NK-92 (cell line): ENCODE results near the gene NCF4.

Experiments
- DNase-seq: peaks from one replicate; lab custom pipeline; 2025; ENCODE audit not compliant: unreplicated experiment; lab: John Stamatoyannopoulos, UW

NCF4 gene

DNA sequence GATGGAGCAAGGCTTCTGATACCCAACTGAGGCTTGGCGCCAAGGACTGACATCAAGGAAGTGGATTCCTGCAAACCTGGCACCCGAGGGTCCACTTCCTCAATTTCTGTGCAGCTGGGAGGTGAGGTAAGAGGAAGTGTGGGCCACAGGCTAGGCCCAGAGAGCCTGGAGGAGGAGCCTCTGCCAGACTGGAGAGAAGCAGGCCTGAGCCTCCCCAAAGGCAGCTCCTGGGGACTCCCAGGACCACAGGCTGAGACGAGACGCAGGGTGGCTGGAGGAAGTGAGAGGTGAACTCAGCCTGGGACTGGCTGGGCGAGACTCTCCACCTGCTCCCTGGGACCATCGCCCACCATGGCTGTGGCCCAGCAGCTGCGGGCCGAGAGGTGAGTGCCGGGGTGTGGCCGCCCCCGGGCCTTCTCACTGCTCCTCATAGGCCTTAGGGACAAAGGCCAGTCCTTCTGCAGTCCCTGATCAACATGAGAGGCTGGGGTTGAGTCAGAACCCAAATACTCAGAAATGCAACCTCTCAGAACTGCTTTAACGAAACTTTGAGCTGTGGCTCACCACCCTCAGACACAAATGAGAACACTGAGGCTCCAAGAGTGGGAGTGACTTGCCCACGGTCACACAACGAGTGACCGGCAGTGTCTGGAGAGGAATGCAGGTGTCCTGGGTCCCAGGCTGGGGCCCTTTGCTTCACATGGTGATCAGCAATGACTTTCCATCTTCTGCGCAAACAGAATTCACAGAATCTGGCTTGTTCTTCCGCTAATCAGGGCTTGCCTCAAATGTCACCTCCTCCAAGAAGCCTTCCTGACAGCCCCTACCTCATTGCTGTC is at the start of gene NCF4:
TSS of gene NCF4 (plus strand) at position 186 of the 839 bp plus-strand sequence. CDS start at position 352, 166 bp downstream.
- no peak for DNase-seq

DNA sequence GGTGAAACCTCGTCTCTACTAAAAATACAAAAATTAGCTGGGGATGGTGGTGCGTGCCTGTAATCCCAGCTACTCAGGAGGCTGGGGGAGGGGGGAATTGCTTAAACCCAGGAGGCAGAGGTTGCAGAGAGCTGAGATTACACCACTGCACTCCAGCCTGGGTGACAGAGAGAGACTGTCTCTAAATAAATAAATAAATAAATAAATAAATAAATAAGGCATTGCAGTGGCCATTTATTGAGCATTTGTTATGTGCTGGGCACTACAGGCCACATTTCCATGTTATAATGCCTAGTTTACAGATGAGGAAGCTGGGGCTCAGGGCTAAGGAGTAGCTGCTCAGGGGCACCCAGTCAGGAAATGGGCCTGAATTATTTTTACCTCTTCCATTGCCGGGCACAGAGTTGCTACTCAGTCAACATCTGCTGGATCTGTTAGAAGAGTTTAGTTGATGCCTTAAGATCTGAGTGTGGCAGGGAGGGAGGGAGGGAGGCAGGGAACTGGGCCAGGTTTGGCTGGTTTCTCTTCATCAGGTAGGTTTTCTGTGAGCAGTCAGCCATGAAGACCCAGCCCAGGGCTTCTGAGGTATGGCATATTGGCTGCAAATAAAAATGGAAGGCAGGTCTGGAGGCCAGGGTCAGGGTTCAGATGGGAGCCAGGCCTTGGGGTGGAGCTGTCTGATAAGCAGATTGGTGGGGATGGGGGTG is 49.6 kb upstream of the NCF4 start:
- DNase-seq = no peak

DNA sequence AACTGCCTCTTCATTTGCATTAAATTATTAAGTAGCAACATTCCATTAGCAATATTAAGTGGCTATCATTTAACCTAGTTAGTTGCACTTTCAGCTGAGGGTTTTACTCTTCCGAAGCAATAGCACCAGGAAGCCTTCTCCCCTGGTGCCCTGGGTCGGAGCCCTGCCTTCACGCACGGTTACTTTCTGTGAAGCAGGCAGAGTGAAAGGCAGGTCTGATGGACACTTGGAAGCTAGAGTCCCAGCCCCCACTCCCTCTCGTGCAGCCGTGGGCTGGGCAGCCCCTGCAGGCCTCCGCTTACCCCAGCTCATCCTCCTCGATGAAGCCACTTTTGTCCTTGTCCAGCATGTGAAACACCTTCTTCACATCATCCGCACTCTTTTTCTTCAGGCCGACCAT is 46.0 kb upstream of the NCF4 start:
- DNase-seq = no peak

DNA sequence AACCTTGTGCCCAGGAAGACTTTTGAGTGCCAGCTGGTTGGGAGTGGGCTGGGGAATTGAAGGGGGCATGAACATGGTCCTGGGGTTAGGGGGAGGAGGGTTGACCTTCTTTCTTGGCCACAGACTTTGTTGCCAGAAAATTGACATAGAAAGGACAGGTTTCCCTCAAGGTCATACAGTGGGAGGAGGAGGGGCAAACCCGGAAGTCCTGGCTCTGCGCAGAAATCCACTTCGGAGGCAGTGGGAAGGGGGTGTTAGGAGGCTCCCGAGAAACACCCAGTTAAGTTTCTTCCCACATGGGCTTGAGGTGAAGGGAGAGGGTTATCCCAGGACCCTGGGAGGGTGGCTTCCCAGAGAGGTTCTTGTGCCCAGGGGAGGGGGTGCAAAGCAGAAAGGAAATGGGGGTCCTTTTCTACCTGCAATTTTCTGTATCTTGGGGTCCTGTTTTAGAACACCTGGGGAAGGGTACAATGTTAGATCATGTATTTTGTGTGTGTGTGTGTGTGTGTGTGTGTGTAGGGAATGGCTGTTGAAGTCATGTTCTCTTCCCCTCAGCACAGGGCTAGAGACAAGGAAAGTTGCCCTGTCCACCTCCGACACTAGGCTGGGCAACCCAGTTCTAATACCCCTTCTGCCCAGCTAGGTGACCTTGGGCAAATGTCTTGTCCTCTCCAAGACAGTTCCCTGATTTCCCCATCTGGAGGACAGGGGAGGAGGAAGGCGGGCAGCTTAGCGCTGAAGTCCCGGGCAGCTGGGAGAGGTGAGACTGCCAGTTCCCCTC is 45.1 kb upstream of the NCF4 start:
- DNase-seq = no peak

DNA sequence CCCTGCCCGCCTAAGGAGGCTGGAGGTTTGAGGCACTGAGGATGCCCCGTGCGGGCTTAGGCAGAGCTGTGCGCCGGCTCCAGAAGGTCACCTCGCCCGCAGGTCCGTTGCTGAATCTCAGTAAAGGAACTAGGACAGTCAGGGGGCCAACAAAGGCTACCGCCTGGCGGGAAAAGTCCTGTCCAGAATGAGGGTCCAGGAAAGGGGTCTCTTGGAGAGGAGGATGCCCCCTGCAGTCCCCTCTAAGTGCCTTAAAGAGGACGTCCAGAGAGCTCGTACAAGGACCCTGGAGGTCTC is 44.5 kb upstream of the NCF4 start:
- no peak for DNase-seq

DNA sequence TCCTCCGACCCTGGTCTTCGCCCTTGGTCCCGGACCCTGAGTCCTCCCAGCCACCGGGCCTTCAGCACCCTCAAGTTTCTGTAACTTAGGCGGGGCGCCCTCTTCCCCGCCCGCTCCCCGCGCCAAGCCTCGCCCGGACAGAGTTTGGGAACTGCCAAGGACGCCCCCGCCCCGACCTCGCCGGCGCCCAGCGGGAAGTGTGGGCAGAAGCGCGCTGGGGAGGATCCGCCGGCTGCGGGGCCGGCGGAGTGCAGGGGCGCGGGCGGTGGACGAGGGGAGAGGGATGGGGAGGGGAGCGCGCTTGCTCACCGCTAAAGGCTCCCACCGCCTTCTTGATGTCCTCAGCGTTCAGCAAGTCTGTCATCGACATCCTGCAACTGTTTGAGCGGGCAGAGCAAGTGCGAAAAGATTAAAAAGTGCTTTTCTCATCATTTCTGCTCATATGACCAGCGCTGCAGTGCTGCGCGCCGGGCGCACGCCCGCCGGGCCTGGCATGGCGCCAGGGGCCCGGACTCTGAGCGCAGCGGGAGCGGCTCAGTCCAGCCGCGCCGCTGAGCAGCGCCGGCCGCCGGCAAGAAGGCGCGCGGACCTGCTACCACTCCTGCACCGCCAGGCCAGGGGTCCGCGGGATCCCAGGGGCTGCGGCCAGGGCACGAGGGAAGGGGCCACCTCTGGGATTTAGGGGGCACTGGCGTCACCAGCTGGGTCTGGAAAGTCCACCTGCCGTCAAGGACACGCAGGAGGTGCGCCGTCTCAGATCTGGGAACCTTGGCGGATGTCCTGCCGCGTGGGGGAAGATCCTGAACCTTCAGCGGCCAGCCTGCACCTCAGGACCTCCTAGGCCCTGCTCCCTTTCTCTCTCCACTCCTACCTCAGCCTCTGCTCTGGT is 43.9 kb upstream of the NCF4 start, which contains the start of gene PVALB:
TSS of gene PVALB (minus strand) at position 400 of the 889 bp plus-strand sequence. CDS start at position 370, 30 bp downstream.
- DNase-seq = no peak

DNA sequence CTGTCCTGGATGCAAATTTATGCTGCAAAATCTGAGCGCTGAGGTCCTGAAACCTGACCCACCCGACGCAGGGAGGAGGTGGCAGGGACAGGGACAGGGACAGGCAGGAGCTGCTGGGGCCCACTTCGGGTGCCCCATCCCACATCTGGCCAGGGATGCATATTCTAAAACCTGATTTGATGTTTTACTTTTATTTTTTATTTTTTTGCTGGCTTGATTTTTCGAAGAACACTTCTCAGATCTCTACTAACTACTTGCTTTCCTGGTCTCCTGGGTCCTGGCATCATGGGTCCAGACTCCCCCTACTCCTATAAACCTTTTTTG is 43.3 kb upstream of the NCF4 start:
- DNase-seq = no peak

DNA sequence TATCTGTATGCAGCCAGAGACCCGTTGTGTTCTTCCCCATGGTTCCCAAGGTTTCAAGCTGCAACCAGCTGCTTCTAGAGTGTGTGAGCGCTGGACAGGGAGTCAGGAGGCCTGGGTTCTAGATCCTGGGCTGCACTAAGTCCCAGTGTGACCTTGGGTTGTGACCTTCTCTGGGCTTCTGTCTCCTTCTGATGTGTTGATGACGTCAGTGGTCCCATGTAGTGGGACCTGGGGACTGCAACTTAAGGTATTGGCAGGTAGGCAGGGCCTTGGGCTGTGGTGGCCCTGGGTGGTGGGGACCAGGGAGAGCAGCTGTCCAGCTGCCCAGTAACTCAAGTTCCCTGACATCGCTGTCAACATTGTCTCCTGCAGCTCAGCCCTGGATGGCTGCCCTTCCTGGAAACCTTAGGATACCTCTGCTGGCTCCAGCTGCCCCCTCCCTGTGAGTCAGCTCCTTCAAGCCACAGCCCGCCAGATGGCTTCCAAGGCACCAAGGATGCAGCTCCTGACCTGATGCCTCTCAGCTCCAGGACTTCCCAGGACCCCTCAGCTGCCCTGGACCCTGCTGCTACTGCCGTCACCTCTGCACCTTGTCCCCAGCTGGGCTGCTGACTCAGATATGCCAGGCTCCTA is 42.7 kb upstream of the NCF4 start:
- DNase-seq = no peak

DNA sequence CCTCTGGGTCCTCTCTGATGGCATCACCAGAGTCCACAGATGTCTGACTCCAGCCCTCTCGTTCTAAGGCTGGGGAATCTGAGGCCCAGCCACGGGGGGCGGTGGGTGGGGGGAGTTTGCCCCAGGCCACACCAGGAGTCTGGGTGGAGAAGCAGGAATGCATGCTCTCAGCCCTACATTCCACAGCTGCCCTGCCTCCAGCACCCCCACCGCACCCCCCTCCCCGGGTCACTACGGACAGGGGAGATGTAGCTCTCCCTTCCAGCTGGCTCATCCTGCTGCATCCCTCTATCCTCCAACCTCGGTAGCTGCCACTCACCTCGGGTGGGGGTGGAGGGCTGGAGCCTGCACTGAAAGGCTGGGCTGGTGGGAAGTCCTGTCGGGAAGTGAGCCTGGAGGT is 41.7 kb upstream of the NCF4 start:
- no peak for DNase-seq

DNA sequence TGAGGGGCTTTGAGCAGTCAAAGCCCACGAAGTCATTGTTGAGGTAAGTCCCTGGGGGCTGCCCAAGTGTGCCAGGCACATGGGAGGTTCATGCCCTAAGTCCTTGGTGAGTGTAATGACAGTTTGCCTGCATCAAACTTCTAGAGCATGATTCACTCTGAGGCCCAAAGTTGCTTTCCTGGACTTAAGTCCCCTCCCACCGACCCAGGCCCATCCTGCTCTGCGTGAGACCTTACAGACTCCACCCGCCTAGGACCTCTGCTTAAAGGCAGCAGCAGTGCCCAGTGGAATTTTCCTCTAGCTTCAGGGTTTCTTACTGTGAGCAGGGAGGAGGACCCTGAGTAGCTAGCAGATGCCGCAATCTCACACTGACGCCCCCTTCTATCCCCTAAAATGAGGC is 38.2 kb upstream of the NCF4 start:
- no peak for DNase-seq

DNA sequence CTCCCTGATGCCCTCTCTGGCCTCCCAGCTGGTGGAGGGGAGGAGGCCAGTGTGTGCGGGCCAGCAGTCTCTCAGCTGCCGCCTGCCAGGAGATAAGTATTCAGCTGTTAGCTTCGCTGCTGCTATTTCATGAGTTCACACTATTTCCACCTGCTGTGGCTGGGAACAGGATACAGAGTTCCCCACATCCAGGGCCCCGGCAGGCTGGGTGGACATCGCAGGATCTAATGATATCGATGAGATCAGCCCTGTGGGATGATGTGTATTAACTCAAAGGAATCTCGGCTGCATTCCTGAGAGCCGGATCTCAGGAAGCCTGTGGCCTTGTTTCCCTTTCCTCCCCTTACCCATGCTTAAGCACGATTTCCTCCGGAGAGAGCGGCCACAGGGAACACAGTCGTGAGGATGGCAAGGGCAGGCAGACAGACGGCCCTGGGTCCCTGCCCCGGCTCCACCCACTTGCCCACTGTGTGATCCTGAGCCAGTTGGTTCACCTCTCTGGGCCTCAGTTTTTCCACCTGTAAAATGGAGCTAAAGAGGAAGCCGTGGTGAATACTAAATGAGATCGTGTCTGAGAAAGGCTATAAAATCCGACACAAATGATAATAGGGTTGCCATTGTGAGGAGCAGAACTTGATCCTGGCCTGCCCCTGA is 37.5 kb upstream of the NCF4 start:
- no peak for DNase-seq

DNA sequence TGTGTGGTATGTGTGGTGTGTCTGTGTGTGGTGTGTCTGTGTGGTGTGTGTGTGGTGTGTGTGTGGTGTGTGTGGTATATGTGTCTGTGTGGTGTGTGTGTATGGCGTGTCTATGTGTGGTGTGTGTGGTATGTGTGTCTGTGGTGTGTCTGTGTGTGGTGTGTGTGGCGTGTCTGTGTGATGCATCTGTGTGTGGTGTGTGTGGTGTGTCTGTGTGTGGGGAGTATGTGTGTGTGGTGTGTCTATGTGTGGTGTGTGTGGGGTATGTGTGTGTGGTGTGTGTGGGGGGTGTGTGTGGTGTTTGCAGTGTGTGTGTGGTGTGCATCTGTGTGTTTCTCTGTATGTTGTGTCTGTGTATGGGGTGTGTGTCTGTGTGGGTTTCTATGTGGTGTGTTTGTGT is 36.2 kb upstream of the NCF4 start:
- DNase-seq = no peak

DNA sequence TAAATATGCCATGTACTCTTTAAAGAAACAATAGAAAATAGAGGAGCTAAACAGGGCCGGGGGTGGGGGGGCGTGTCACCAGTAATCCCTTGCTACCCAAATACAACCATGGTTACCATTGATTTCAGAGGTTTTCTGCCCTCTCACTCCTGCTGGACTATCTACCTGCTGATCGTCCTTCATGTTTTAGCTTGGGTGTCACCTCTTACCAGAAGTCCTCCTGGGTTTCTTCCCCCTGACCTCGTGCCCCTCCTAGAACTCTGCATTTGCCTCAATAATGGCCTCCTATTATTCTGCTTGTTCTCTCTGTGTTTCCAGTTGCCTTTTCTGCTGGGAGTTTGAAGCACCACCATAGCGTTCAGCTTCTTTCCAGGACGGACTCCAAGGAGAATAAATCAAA is 34.5 kb upstream of the NCF4 start:
- no peak for DNase-seq

DNA sequence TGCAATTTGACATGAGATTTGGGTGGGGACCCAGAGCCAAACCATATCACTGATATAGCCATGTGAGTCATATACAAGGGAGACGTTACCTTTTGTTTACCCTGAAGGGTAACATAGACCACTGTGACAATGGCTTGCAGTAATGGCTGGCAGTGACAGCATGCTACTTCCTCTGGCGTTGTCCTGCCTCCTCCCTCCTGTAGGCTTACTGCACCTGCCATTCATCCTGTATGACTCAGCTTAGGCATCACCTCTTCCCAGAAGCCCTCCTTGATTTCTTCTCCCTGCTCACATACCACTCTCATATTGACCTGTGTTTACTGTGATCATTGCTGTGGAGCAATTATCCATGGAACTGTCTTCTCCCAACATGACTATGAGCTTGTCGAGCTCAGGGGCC is 32.0 kb upstream of the NCF4 start:
- DNase-seq = no peak

DNA sequence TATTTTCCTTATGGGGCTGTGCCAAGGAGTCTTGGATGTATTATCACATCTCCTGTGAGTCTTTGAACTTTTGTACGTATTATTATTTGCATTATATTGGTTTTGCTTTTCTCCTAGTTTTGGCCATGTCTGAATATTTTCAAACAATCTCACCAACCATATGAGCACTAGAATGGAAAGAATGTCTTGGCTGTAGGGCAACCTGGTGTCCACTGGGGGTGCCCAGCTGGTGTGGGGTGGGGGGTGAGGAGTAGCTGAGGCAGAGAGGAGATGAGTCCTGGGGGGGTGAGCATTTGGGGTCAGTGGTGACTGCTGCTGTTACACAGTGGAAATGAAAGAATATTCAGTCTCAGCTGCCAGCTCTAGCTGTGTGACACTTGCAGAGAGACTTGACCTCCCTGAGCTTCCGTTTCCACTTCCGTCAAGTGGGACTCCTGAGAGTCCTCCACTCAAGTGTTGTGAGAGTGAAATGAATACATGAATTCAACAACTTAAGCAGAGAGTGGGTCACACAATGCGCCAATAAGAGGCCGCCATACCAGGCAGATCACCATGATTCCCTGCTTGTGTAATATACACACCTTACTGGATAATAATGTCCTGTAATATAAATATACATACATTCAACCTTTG is 31.3 kb upstream of the NCF4 start:
- DNase-seq = no peak

DNA sequence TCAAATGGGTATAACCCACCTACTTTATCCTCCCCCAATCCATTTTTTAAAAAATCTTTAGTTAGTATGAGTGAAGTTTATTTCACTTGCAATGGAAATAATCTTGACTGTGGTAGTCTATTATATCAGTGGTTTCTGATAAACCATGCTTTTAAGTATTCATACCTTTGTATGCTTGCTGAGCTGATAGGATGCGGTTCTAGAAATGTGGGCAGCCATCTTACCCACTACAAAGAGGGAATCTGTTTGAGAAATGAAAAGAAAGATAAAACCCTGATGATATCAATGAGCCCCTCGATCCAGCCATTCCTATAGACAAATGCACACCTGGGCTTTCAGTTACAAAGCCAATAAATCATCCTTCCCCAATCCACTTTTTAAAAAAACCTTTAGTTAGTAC is 30.2 kb upstream of the NCF4 start:
- DNase-seq = no peak

DNA sequence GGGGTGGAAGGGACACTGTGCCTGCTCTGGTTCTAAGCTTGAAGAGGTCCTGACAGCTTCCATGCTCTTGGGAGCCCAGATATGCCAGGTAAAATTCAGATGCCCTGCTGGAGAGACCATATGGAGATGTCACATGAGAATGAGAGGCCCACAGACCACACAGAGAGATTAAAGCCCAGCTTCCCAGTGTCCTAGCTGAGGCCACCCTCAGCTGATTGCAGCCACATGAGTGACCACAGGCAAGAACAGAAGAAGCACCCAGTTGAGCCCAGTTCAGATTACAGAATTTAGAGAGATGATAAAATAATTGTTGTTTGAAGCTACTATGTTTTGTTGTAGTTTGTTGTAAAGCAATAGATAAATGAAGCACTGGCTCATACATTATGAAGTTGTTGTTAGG is 29.6 kb upstream of the NCF4 start:
- DNase-seq = no peak

DNA sequence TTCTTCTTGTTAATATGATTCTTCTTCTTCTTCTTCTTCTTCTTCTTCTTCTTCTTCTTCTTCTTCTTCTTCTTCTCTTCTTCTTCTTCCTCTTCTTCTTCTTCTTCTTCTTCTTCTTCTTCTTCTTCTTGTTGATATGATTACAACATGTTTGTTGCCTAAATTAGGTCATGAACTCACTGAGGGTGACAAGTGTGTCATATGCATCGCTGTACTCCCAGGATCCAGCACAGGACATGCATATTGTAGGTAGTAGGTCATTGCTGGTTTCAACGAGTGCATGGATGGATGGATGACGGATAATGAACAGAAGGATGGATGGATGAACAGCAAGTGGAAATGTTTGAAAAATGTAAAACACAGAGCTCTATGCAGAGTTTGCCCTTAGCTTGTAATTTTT is 29.1 kb upstream of the NCF4 start:
- no peak for DNase-seq

DNA sequence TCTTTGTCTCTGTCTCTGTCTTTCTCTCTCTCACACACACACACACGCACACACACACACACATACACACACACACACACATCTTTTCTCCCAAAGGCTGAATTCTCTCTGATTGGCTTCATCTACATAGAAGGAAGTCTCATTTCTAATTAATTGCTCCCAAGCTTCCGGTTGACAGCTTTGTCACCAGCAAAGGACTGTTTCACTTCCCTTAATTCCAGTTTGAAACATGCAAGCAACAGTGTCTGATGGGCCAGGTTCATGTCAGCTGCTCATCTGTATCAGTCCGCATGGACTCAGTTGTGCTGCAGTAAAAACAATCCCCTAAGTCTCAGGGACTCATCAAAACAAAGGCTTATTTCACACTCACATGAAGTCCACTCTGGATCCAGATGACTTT is 27.7 kb upstream of the NCF4 start:
- no peak for DNase-seq

DNA sequence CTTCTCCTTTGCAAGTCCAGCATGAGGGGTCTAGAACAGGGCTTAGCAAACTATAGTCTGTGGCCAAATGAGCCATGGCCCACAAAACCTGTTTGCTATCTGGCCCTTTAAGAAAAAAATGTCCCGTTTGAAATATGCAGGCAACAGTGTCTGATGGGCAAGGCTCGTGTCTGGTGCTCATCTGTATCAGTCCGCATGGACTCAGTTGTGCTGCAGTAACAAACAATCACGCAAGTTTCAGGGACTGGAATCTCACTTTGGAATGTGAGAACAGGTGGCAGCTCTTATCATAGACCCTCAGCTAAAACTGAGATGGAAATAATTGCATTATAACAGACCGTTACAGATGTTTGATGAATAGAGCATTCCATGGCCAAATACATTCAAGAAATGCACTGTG is 24.9 kb upstream of the NCF4 start:
- no peak for DNase-seq
